HG02623 (cell line): ENCODE results near the gene KLF2.
"Not testable (repeated sequence)": the region's sequence is repeated elsewhere in the genome, so short reads cannot be mapped to it uniquely, and the experiment has no call there.

Source experiments
- ATAC-seq: cut with Tn5 transposase; IDR thresholded peaks from one replicate; pipeline ENCODE4 v1.9.1; 2021; ENCODE audit warnings: moderate library complexity; ENCODE audit not compliant: unreplicated experiment

Gene KLF2

GRCh38 chr19:16336571-16336970 lies 11.9 kb downstream of the KLF2 start:
- ATAC-seq: no peak

- no peak for ATAC-seq
Observed at GRCh38 chr19:16337809-16338469, 13.3 kb downstream of the KLF2 start.

GRCh38 chr19:16338470-16339360 lies 14.1 kb downstream of the KLF2 start:
- ATAC-seq: no peak

GRCh38 chr19:16339361-16339725 lies 14.7 kb downstream of the KLF2 start:
- ATAC-seq: no peak

GRCh38 chr19:16340092-16340491 lies 15.5 kb downstream of the KLF2 start:
- ATAC-seq: no peak

GRCh38 chr19:16340654-16341053 lies 16.0 kb downstream of the KLF2 start:
- no peak for ATAC-seq

GRCh38 chr19:16342002-16342715 lies 17.5 kb downstream of the KLF2 start:
- no peak for ATAC-seq

- ATAC-seq: no peak
Observed at GRCh38 chr19:16343156-16343555, 18.5 kb downstream of the KLF2 start.

- ATAC-seq: no peak
Observed at GRCh38 chr19:16345457-16345856, 20.8 kb downstream of the KLF2 start.

GRCh38 chr19:16347099-16347498 lies 22.5 kb downstream of the KLF2 start:
- not testable (repeated sequence) for ATAC-seq

- ATAC-seq: no peak
Observed at GRCh38 chr19:16347706-16348105, 23.1 kb downstream of the KLF2 start.

- ATAC-seq: no peak
Observed at GRCh38 chr19:16349551-16350152, 25.0 kb downstream of the KLF2 start.

GRCh38 chr19:16351133-16351809 lies 26.6 kb downstream of the KLF2 start:
- no peak for ATAC-seq

- no peak for ATAC-seq
Observed at GRCh38 chr19:16355293-16356043, 30.8 kb downstream of the KLF2 start.

GRCh38 chr19:16358456-16358855 lies 33.8 kb downstream of the KLF2 start:
- no peak for ATAC-seq

GRCh38 chr19:16359074-16359473 lies 34.4 kb downstream of the KLF2 start:
- no peak for ATAC-seq

- no peak for ATAC-seq
Observed at GRCh38 chr19:16359964-16360363, 35.3 kb downstream of the KLF2 start.

GRCh38 chr19:16360738-16361137 lies 36.1 kb downstream of the KLF2 start:
- ATAC-seq: no peak

GRCh38 chr19:16361254-16361653 lies 36.6 kb downstream of the KLF2 start:
- ATAC-seq: no peak

GRCh38 chr19:16361926-16362325 lies 37.3 kb downstream of the KLF2 start:
- ATAC-seq: no peak
